K562 (cell line): ENCODE results near the gene NES. TPM values are rescaled to one million over a fixed set of nuclear protein-coding genes. Genes with fewer than 3 reads are reported as not detected.

Experiments
- AFF1 ChIP-seq, 2 experiments: fragments of 450-650 bp; IDR thresholded peaks; 2 replicates each; pipeline ENCODE4 v1.6.1; 2018; ENCODE audit warnings: mild to moderate bottlenecking in 2 of 2, low read depth in 1 of 2; ENCODE audit not compliant: partially characterized antibody in 2 of 2
- ARHGAP35 ChIP-seq: fragments of 450-650 bp; IDR thresholded peaks from 2 replicates; pipeline ENCODE4 v1.6.1; 2018; ENCODE audit not compliant: partially characterized antibody
- DPF2 ChIP-seq: fragments of 450-650 bp; IDR thresholded peaks from 2 replicates; pipeline ENCODE4 v1.6.1; 2016
- EGR1 ChIP-seq: fragments of 450-650 bp; conservative IDR thresholded peaks from 2 replicates; pipeline ENCODE4 v1.6.1; 2017; ENCODE audit warnings: mild to moderate bottlenecking
- ELF4 ChIP-seq: fragments of 450-650 bp; formaldehyde crosslinking; IDR thresholded peaks from 2 replicates; pipeline ENCODE4 v1.4.0; 2022; ENCODE audit warnings: missing genetic modification characterization
- ETV6 ChIP-seq, 3 experiments: fragments of 150-350 bp in 1 of 3; sonication (generic) in 1 of 3; formaldehyde crosslinking in 1 of 3; IDR thresholded peaks; 2 replicates each; pipeline versions ENCODE4 v1.6.1 to v1.8.0; 2014 to 2022; ENCODE audit warnings: borderline replicate concordance in 2 of 3, low read depth in 2 of 3, antibody characterized with exemption in 1 of 3, low read length in 1 of 3, mild to moderate bottlenecking in 1 of 3, missing genetic modification reagents in 1 of 3
- HIVEP1 ChIP-seq: fragments of 250-450 bp; sonication (Bioruptor Pico); IDR thresholded peaks from 2 replicates; pipeline ENCODE4 v1.4.0; 2020; ENCODE audit warnings: mild to moderate bottlenecking
- KDM1A ChIP-seq, 2 experiments: fragments of 450-650 bp; IDR thresholded peaks; 2 replicates each; pipeline ENCODE4 v1.6.1; 2016; ENCODE audit warnings: mild to moderate bottlenecking in 2 of 2
- MCM5 ChIP-seq: fragments of 450-650 bp; IDR thresholded peaks from 2 replicates; pipeline ENCODE4 v1.6.1; 2016; ENCODE audit warnings: low read depth
- NCOA4 ChIP-seq: fragments of 450-650 bp; IDR thresholded peaks from 2 replicates; pipeline ENCODE4 v1.6.1; 2018; ENCODE audit warnings: mild to moderate bottlenecking; ENCODE audit not compliant: partially characterized antibody
- NKRF ChIP-seq: fragments of 450-650 bp; IDR thresholded peaks from 2 replicates; pipeline ENCODE4 v1.6.1; 2016; ENCODE audit warnings: borderline replicate concordance
- PKNOX1 ChIP-seq: fragments of 450-650 bp; IDR thresholded peaks from 2 replicates; pipeline ENCODE4 v1.6.1; 2016
- RNF2 ChIP-seq: sonication (generic); IDR thresholded peaks from 2 replicates; pipeline ENCODE4 v1.6.1; 2016
- TCFL5 ChIP-seq: fragments of 250-450 bp; sonication (Bioruptor Pico); conservative IDR thresholded peaks from 2 replicates; pipeline ENCODE4 v1.6.1; 2021; ENCODE audit warnings: mild to moderate bottlenecking, moderate library complexity, matching md5 sums
- ZNF224 ChIP-seq: sonication (generic); formaldehyde crosslinking; IDR thresholded peaks from 2 replicates; pipeline ENCODE4 v1.8.0; 2022; ENCODE audit warnings: mild to moderate bottlenecking, missing genetic modification reagents
- ZNF384 ChIP-seq: IDR thresholded peaks from 2 replicates; pipeline ENCODE4 v1.6.1; 2012; ENCODE audit warnings: low read depth, low read length, improper control_type of control experiment
- polyA plus RNA-seq, 8 experiments: library from polyadenylated mRNA; depleted of rRNA in 4 of 8; stranded (reverse) in 5 of 8; unstranded in 3 of 8; fragments of >200 nt; fragmentation: Nextera tagmentation in 2 of 8; fragmentation: Illumina TruSeq in 1 of 8; extraction: Ambion mirVana in 2 of 8; extraction: Trizol in 1 of 8; gene quantifications; 2 replicates each; pipeline versions ENCODE4 v1.2.1 to v1.2.3, GENCODE V29; 2011 to 2014; ENCODE audit warnings: inconsistent platforms in 1 of 8, missing spikeins in 1 of 8
- total RNA-seq, 7 experiments: library from RNA; depleted of rRNA in 6 of 7; stranded (reverse); fragments of >200 nt in 6 of 7; fragmentation: Illumina TruSeq in 2 of 7; extraction: Trizol in 2 of 7; gene quantifications; 2 replicates each; pipeline versions ENCODE4 v1.2.1 to v1.2.3, GENCODE V29; 2011 to 2021; ENCODE audit warnings: low replicate concordance in 1 of 7

NES gene
- total and polyA plus RNA-seq, 9 of the 15 experiments (the other 6 are each of a cell fraction or from before 2014, with no cell fraction given) = 0.10 to 8.6 (median 4.2) TPM

GRCh38 chr1:156692925-156693847, 16.0 kb upstream of the NES start (continued):
- TF ChIP-seq PKNOX1 (peak; percentile 56), EGR1 (peak; percentile 64), ETV6 (IDR thresholded peaks at IDR 0.05; ENCODE audit: borderline replicate concordance in 1 of 2, low read depth in 2 of 2, low read length in 1 of 2) (0 out of 4 replicates have a peak, but pooled peaks of 1 of the 2 experiments have one; percentile 25), ETV6 (CRISPR knock-in tag; IDR thresholded peaks at IDR 0.05; ENCODE audit: borderline replicate concordance) (no peak), MCM5 (no peak), AFF1 (IDR thresholded peaks at IDR 0.05; ENCODE audit: low read depth in 1 of 2, partially characterized antibody in 2 of 2) (peak; percentile 37 to 42), KDM1A (IDR thresholded peaks at IDR 0.05) (0 out of 4 replicates have a peak, but pooled peaks of 1 of the 2 experiments have one; percentile 12), ELF4 (0 out of 2 replicates have a peak, but pooled peaks have one; percentile 71), DPF2 (peak; percentile 93), RNF2 (peak; percentile 53; the same call in 1 of the 2 replicates), ZNF224 (CRISPR knock-in tag) (no peak), ARHGAP35 (peak; percentile 37), ZNF384 (peak; percentile 77), HIVEP1 (CRISPR knock-in tag) (no peak), NCOA4 (peak; percentile 74), TCFL5 (no peak), NKRF (0 out of 2 replicates have a peak, but pooled peaks have one; percentile 46)
